ENCODE measurements around the gene RCAN2.

- TF ChIP-seq POLR2AphosphoS5 (IDR thresholded peaks at IDR 0.05) = no peak
- no peak for TF ChIP-seq CTCF (IDR thresholded peaks at IDR 0.05)
- TF ChIP-seq POLR2A (IDR thresholded peaks at IDR 0.05; ENCODE audit: low read depth) = no peak
These were observed 36.6 kb downstream of the RCAN2 start for GRCh38 chr6:46454691-46455090.

Measured in esophagus muscularis mucosa (tissue), 3 donors.